ENCODE data around the gene SLC35B2. TPM values are rescaled to one million over a fixed set of nuclear protein-coding genes. Genes with fewer than 3 reads are reported as not detected.

The SLC35B2 gene
- total RNA-seq, 2 donors from 2014 or later = 13.9 to 16.9 TPM

DNA sequence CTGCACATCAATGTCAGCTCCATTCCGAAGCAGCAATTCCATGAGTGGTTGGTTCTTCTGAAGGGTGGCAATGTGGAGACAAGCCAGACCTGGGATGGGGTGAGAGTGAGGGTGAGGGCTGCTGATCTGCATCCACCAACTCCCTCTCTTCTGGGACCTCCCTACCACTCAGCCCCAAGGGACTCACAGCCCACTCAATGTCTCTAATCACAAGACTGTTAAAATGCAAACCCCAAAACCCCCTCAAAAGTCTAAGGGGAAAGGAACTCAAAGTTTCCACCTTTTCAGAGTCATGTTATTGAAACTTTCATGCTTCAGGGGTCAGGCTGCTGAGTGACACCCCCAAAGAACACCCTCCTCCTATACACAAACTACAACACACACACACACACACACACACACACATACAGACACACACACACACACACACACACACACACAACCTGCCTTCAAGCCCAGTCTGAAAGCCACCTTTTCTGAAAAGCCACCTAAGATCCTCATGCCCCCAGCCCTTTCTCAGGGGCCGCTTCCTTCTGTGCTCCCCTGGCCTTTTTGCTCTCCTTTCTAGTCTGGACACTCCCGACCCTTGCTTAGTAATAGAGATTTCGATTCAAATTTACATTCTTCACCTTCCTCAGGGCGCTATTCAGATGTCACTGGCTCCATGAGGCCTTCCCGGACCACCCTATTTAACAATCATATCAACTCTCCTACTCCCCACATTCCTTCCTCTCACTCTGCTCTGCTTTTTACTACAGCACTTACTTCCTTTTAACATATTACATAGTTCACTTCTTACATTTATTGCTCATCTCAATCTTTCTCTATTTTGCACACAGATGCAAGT lies 3.3 kb upstream of the SLC35B2 start:
- DNase-seq = no peak
- Mint-ChIP-seq H3K27me3 (ENCODE audit: low read depth) (no peaks in the 10 kb centered on the region), H3K27ac (peak overlapping the region; percentile 79), H3K36me3 (ENCODE audit: insufficient read depth in 2 of 2) (peaks cover 11 to 22% of the 10 kb centered on the region in 2 donors), H3K9me3 (no peaks in the 10 kb centered on the region), H3K4me1 (ENCODE audit: low read depth) (peaks cover 61% of the 10 kb centered on the region), H3K4me3 (peak overlapping the region in 1 of 2 donors; percentile 20)
- ATAC-seq (replicated peaks in 1 of 2) = no peak

DNA sequence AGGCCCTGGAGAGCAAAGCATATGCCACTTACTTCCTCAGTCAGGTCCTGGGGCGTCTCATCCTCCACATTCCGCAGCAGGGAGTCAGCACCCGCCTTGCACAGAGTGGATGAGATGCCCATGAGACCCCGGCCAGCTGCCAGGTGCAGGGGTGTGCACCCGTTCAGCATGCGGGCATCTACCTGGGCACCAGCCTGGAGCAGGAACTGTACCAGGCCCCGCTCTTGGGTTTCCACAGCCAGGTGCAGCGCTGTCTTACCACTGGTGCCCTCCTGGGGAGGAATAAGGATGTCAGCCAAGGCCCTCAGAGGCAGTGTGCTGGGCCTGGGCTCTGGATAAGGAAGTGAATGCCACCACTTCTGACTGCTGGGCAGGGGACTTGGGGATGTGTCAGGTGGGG lies 2.7 kb upstream of the SLC35B2 start:
- Mint-ChIP-seq H3K27me3 (ENCODE audit: low read depth) (no peaks in the 10 kb centered on the region), H3K4me1 (ENCODE audit: low read depth) (peaks cover 67% of the 10 kb centered on the region), H3K9me3 (no peaks in the 10 kb centered on the region), H3K27ac (no peak overlapping the region), H3K36me3 (ENCODE audit: insufficient read depth in 2 of 2) (peaks cover 11 to 20% of the 10 kb centered on the region in 2 donors), H3K4me3 (no peak overlapping the region)
- no peak for DNase-seq
- no peak for ATAC-seq (replicated peaks in 1 of 2)

GRCh38 chr6:44258921-44259320 lies 1.6 kb upstream of the SLC35B2 start:
- no peaks in the 10 kb centered on the region for H3K9me3 Mint-ChIP-seq
- H3K27me3 Mint-ChIP-seq (ENCODE audit: low read depth) = no peaks in the 10 kb centered on the region
- ATAC-seq (replicated peaks in 1 of 2) (no peak), DNase-seq (no peak)
- peaks cover 64% of the 10 kb centered on the region for H3K4me1 Mint-ChIP-seq (ENCODE audit: low read depth)
- H3K36me3 Mint-ChIP-seq (ENCODE audit: insufficient read depth in 2 of 2) = peaks cover 5 to 13% of the 10 kb centered on the region in 2 donors
- H3K27ac Mint-ChIP-seq = peak overlapping the region; percentile 87
- peak overlapping the region; percentile 77 to 82 for H3K4me3 Mint-ChIP-seq

GRCh38 chr6:44258325-44258863 lies 1.1 kb upstream of the SLC35B2 start:
- DNase-seq (no peak), ATAC-seq (replicated peaks in 1 of 2) (no peak)
- H3K9me3 Mint-ChIP-seq = no peaks in the 10 kb centered on the region
- no peaks in the 10 kb centered on the region for H3K27me3 Mint-ChIP-seq (ENCODE audit: low read depth)
- peaks cover 64% of the 10 kb centered on the region for H3K4me1 Mint-ChIP-seq (ENCODE audit: low read depth)
- H3K4me3 Mint-ChIP-seq = peak overlapping the region; percentile 77 to 82
- H3K27ac Mint-ChIP-seq = peak overlapping the region; percentile 87
- peaks cover 9 to 14% of the 10 kb centered on the region in 2 donors for H3K36me3 Mint-ChIP-seq (ENCODE audit: insufficient read depth in 2 of 2)

DNA sequence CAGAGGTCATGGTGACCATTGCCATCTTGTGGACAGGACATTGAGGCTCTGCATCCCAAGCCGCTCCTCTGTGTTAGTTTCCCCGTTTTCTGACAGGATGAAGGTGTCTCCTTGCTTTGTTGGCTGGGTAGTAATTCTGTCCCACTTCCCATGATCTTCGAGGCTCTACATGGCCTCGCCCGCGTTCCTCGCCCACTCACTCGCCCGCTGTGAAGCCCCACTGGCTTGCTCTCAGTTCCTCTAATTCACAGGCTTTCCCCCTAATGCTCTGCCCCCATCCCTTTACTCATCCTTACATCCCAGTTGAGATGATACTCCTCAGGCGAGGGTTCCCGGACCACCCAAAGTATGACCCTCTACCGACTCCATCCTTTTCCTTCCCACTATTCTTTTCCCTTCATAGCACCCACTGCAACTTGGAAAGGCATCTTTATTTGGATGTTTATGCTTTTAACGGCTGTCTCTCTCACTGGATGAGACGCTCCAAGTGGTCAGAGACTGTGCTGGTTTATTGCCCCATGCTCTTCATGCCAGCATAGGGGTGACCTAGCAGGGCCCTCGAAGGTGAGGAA lies 511 bp upstream of the SLC35B2 start:
- peak overlapping the region; percentile 77 to 82 for H3K4me3 Mint-ChIP-seq
- peaks cover 64% of the 10 kb centered on the region for H3K4me1 Mint-ChIP-seq (ENCODE audit: low read depth)
- H3K36me3 Mint-ChIP-seq (ENCODE audit: insufficient read depth in 2 of 2) = peaks cover 15 to 18% of the 10 kb centered on the region in 2 donors
- no peaks in the 10 kb centered on the region for H3K27me3 Mint-ChIP-seq (ENCODE audit: low read depth)
- ATAC-seq (replicated peaks in 1 of 2) (no peak), DNase-seq (no peak)
- H3K27ac Mint-ChIP-seq = peak overlapping the region; percentile 93
- H3K9me3 Mint-ChIP-seq = no peaks in the 10 kb centered on the region

GRCh38 chr6:44256775-44257024 lies 628 bp downstream of the SLC35B2 start:
- H3K27ac Mint-ChIP-seq = peak overlapping the region; percentile 91
- peak overlapping the region; percentile 90 to 97 for H3K4me3 Mint-ChIP-seq
- H3K9me3 Mint-ChIP-seq = no peaks in the 10 kb centered on the region
- H3K4me1 Mint-ChIP-seq (ENCODE audit: low read depth) = peaks cover 65% of the 10 kb centered on the region
- ATAC-seq (replicated peaks in 1 of 2) (peak in 1 of 2 donors; percentile 20), DNase-seq (peak in 1 of 2 donors; percentile 52)
- peaks cover 24 to 26% of the 10 kb centered on the region in 2 donors for H3K36me3 Mint-ChIP-seq (ENCODE audit: insufficient read depth in 2 of 2)
- H3K27me3 Mint-ChIP-seq (ENCODE audit: low read depth) = no peaks in the 10 kb centered on the region

DNA sequence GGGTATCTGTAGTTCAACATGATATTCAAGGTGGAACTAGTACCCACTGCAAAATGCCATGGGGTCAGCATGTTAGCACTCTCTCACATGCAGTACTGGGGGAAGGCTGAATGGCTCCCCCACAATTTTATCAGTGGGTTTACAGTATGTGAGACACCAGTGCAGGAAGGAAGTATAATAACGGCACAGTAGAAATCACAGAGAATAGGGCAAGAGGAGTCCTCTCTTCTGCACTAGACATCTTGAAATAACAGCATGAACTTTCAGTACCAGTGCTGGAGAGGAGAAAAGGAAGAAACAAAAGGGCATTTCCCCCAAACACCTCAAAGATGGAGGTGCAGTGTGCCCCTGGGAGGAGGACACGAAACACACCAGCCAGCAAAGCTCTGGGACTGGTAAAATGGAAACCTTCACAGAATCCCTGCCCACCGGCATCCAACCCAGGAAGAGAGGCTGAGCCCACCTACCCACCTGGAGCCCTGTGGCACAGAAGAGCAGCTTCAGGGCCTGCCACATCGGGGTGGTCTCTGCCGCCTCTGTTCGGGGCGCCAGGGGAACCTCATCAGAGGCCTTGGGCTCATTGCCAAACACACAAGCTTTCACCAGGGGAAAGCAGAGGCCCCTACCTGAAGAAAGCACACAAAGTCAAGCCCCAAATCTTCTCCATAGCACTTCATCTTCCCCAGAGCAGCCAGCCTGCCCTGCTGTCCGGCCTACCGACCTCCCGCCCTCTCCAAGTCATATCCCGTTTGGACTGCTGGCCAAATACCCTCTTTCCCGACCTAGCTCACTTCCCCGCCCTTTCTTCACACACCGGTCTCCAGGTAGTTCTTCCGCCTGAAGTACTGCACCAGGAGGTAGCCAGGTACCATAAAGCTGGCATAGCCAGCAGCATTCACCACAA lies 1.2 kb downstream of the SLC35B2 start:
- H3K9me3 Mint-ChIP-seq = no peaks in the 10 kb centered on the region
- peaks cover 69% of the 10 kb centered on the region for H3K4me1 Mint-ChIP-seq (ENCODE audit: low read depth)
- ATAC-seq (replicated peaks in 1 of 2) = peak; percentile 7 to 18
- H3K36me3 Mint-ChIP-seq (ENCODE audit: insufficient read depth in 2 of 2) = peaks cover 24 to 30% of the 10 kb centered on the region in 2 donors
- DNase-seq = peak in 1 of 2 donors; percentile 56
- peak overlapping the region; percentile 91 for H3K27ac Mint-ChIP-seq
- H3K4me3 Mint-ChIP-seq = peak overlapping the region; percentile 90 to 97
- H3K27me3 Mint-ChIP-seq (ENCODE audit: low read depth) = no peaks in the 10 kb centered on the region

DNA sequence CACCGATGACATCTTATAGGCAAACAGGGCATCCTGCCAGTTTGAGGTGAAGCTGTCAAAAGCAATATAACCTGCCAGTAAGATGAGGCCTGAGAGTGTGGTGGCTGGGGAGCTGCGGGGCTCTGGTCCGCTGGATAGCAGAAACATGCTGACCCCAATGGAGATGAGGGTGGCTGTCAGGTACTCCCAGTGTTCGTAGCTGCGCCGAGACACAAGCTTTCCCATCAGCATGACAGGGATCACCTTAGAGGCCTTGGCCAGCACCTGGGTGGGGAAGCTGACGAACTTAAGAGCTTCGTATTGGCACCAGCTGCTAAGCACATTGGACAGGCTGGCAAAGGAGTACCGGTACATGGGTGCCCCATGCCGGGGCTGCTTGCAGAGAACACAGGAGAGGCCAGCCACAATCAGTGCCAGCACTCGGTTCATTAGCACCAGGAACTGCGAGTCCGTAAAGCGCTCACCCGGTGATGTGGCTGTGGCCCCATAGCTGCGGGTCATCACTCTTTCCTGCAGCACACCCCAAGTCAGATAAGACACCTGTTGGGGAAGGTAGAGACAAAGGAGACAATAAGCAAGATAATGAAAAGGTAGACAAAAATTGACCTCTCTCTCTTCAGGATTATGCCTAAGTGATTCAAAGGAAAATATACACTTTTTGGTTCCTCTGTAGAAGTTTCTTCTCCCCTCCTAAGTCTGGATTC lies 2.1 kb downstream of the SLC35B2 start:
- ATAC-seq (replicated peaks in 1 of 2) = peak in 1 of 2 donors; percentile 12

DNA sequence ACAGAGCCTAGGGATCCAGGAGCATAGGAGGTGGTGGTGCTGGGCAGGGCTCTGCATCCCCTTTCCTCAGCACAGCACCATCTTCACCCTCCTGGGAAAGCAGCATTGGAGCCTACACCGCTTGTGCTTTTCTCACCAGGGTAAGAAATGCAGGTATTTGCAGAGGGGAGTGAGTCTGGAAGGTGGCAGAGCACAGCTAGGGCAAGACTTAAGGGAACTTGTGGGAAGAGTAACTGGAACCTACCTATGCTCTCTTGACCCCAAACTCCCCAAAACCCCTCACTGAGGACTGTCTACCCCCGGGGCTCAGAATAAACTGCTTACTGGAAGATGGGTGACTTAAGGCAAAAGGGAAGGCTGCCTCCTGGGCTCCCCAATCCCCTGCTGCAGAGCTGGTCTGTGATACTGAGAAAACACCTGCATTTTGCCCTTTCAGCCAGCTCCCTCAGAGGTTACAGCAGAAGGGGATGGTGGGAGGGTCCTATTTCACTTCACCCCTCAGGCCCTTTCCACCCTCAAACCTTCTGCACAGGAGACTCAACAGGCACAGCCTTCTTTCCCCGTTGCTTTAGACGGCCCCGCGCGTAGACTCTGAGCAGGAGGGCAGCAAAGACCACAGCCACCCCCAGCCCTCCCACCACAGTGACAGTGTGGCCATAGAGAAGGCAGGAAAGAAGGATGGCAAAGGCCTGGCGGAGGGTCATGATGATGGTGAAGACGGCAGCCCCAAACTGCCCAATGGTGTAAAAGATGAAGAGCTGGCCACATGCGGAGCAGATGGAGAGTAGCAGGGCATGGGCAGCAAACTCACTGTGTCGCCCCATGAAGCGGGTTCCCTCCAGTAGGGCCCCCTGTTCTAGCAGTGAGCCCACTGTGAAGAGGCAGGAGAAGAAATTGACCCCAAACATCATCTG lies 2.9 kb downstream of the SLC35B2 start:
- DNase-seq (no peak), ATAC-seq (replicated peaks in 1 of 2) (peak in 1 of 2 donors; percentile 8)
- Mint-ChIP-seq H3K27ac (peak overlapping the region; percentile 8), H3K4me1 (ENCODE audit: low read depth) (peaks cover 81% of the 10 kb centered on the region), H3K36me3 (ENCODE audit: insufficient read depth in 2 of 2) (peaks cover 29 to 42% of the 10 kb centered on the region in 2 donors), H3K27me3 (ENCODE audit: low read depth) (no peaks in the 10 kb centered on the region), H3K9me3 (no peaks in the 10 kb centered on the region), H3K4me3 (peak overlapping the region; percentile 29 to 90)

More for the DNA sequence above, 2.1 kb downstream of the SLC35B2 start:
- DNase-seq = peak in 1 of 2 donors; percentile 55
- peak overlapping the region; percentile 91 for H3K27ac Mint-ChIP-seq
- H3K4me3 Mint-ChIP-seq = peak overlapping the region; percentile 90 to 97
- H3K36me3 Mint-ChIP-seq (ENCODE audit: insufficient read depth in 2 of 2) = peaks cover 21 to 34% of the 10 kb centered on the region in 2 donors
- H3K27me3 Mint-ChIP-seq (ENCODE audit: low read depth) = no peaks in the 10 kb centered on the region
- no peaks in the 10 kb centered on the region for H3K9me3 Mint-ChIP-seq
- H3K4me1 Mint-ChIP-seq (ENCODE audit: low read depth) = peaks cover 73% of the 10 kb centered on the region

DNA sequence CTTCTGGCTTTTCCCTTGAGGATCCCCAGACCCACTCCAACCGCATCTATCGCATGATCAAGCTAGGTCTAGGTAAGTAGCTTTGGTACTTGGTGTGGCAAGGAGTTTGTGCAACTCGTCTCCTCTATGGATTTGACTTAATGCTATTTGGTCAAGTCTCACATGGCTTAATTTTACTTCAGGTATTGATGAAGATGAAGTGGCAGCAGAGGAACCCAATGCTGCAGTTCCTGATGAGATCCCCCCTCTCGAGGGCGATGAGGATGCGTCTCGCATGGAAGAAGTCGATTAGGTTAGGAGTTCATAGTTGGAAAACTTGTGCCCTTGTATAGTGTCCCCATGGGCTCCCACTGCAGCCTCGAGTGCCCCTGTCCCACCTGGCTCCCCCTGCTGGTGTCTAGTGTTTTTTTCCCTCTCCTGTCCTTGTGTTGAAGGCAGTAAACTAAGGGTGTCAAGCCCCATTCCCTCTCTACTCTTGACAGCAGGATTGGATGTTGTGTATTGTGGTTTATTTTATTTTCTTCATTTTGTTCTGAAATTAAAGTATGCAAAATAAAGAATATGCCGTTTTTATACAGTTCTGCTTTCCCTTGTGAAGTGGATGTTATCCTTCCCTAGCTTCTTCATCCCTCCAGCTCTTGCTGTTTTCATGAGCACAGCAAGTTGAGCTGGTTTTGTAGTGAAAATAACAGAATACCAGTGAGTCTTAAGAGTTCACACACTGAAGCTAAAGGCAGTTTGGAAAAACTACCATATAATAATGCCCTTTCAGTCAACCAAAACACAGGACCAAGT lies 3.8 kb downstream of the SLC35B2 start:
- Mint-ChIP-seq H3K27ac (peak overlapping the region; percentile 87), H3K27me3 (ENCODE audit: low read depth) (no peaks in the 10 kb centered on the region), H3K4me3 (peak overlapping the region; percentile 2 to 22), H3K9me3 (no peaks in the 10 kb centered on the region), H3K36me3 (ENCODE audit: insufficient read depth in 2 of 2) (peaks cover 34 to 51% of the 10 kb centered on the region in 2 donors), H3K4me1 (ENCODE audit: low read depth) (peaks cover 86% of the 10 kb centered on the region)
- DNase-seq (peak; percentile 72 to 79), ATAC-seq (replicated peaks in 1 of 2) (no peak)

All from activated T-cell treated with anti-CD3 and anti-CD28 coated beads, Interleukin-2, amount 50 U/mL, for 72 hours (primary cell).